Measurements from ENCODE around the gene C12orf57.

GRCh38 chr12:6947615-6948014, 3.8 kb downstream of the C12orf57 start:
- TF ChIP-seq, protein P1, sequence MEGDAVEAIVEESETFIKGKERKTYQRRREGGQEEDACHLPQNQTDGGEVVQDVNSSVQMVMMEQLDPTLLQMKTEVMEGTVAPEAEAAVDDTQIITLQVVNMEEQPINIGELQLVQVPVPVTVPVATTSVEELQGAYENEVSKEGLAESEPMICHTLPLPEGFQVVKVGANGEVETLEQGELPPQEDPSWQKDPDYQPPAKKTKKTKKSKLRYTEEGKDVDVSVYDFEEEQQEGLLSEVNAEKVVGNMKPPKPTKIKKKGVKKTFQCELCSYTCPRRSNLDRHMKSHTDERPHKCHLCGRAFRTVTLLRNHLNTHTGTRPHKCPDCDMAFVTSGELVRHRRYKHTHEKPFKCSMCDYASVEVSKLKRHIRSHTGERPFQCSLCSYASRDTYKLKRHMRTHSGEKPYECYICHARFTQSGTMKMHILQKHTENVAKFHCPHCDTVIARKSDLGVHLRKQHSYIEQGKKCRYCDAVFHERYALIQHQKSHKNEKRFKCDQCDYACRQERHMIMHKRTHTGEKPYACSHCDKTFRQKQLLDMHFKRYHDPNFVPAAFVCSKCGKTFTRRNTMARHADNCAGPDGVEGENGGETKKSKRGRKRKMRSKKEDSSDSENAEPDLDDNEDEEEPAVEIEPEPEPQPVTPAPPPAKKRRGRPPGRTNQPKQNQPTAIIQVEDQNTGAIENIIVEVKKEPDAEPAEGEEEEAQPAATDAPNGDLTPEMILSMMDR (IDR thresholded peaks at IDR 0.05) = no peak
- TF ChIP-seq POLR2AphosphoS5 (IDR thresholded peaks at IDR 0.05) = no peak
